SK-N-SH treated with all-trans-retinoic acid at 6 μM for 48 hours (cell line): Measurements from ENCODE around the gene ZDHHC4.

ENCODE experiments used
- ARNTL ChIP-seq: fragments of 450-650 bp; formaldehyde crosslinking; IDR thresholded peaks from 2 replicates; pipeline ENCODE4 v1.5.0; 2020; ENCODE audit warnings: low read depth, mild to moderate bottlenecking, moderate library complexity, borderline replicate concordance
- BACH2 ChIP-seq: fragments of 250-450 bp; sonication (Bioruptor Pico); IDR thresholded peaks from 2 replicates; pipeline ENCODE4 v1.9.0; 2021; ENCODE audit warnings: mild to moderate bottlenecking, borderline replicate concordance
- SNAI2 ChIP-seq: fragments of 250-450 bp; sonication (Bioruptor Pico); IDR thresholded peaks from 2 replicates; pipeline ENCODE4 v1.5.0; 2020; ENCODE audit warnings: mild to moderate bottlenecking, moderate library complexity
- TCF4 ChIP-seq: fragments of 250-450 bp; sonication (Bioruptor Pico); IDR thresholded peaks from 2 replicates; pipeline ENCODE4 v1.8.0; 2021; ENCODE audit warnings: mild to moderate bottlenecking, moderate library complexity, borderline replicate concordance
- ZC3H10 ChIP-seq: fragments of 250-450 bp; sonication (Bioruptor Pico); IDR thresholded peaks from 2 replicates; pipeline ENCODE4 v1.5.1; 2021; ENCODE audit warnings: mild to moderate bottlenecking, moderate library complexity
- ZNF565 ChIP-seq: fragments of 450-650 bp; formaldehyde crosslinking; conservative IDR thresholded peaks from 2 replicates; pipeline ENCODE4 v1.5.0; 2020; ENCODE audit warnings: low read depth, mild to moderate bottlenecking, moderate library complexity
- ZNF70 ChIP-seq: fragments of 450-650 bp; formaldehyde crosslinking; IDR thresholded peaks from 2 replicates; pipeline ENCODE4 v1.5.0; 2020; ENCODE audit warnings: mild to moderate bottlenecking, moderate library complexity
- TF ChIP-seq, protein P1 (sequence below): fragments of 250-450 bp; sonication (Bioruptor Pico); IDR thresholded peaks from 2 replicates; pipeline ENCODE4 v1.5.1; 2021; ENCODE audit warnings: mild to moderate bottlenecking, moderate library complexity
- TF ChIP-seq, protein P2 (sequence below): fragments of 250-450 bp; sonication (Bioruptor Pico); IDR thresholded peaks from 2 replicates; pipeline ENCODE4 v1.8.0; 2020; ENCODE audit warnings: mild to moderate bottlenecking, moderate library complexity, borderline replicate concordance

DNA sequence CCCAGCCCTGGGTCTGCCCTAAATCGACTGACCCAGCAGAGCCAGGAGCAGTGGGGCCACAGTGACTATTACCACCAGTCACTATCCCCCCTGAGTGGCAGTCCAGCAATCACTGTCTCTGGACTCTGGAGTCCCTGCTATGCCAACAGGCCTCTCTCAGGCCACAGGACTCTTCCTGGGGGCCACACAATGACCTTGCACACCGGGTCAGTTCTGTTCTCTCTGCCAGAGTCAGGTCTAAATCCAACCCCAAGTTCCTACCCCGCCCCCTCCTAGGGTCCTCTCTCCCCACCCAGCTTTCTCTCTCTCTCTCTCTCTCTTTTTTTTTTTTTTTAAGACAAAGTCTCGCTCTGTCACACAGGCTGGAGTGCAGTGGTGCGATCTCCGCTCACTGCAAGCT lies 47.6 kb upstream of the ZDHHC4 start:
- TF ChIP-seq ZNF70 (CRISPR knock-in tag) (no peak), TCF4 (CRISPR knock-in tag) (no peak), ZNF565 (CRISPR knock-in tag) (no peak), SNAI2 (CRISPR knock-in tag) (no peak), ARNTL (CRISPR knock-in tag) (no peak), ZC3H10 (CRISPR knock-in tag) (no peak), BACH2 (CRISPR knock-in tag) (no peak)
- TF ChIP-seq, protein P1, sequence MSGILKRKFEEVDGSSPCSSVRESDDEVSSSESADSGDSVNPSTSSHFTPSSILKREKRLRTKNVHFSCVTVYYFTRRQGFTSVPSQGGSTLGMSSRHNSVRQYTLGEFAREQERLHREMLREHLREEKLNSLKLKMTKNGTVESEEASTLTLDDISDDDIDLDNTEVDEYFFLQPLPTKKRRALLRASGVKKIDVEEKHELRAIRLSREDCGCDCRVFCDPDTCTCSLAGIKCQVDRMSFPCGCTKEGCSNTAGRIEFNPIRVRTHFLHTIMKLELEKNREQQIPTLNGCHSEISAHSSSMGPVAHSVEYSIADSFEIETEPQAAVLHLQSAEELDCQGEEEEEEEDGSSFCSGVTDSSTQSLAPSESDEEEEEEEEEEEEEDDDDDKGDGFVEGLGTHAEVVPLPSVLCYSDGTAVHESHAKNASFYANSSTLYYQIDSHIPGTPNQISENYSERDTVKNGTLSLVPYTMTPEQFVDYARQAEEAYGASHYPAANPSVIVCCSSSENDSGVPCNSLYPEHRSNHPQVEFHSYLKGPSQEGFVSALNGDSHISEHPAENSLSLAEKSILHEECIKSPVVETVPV (CRISPR knock-in tag) = no peak
- TF ChIP-seq, protein P2, sequence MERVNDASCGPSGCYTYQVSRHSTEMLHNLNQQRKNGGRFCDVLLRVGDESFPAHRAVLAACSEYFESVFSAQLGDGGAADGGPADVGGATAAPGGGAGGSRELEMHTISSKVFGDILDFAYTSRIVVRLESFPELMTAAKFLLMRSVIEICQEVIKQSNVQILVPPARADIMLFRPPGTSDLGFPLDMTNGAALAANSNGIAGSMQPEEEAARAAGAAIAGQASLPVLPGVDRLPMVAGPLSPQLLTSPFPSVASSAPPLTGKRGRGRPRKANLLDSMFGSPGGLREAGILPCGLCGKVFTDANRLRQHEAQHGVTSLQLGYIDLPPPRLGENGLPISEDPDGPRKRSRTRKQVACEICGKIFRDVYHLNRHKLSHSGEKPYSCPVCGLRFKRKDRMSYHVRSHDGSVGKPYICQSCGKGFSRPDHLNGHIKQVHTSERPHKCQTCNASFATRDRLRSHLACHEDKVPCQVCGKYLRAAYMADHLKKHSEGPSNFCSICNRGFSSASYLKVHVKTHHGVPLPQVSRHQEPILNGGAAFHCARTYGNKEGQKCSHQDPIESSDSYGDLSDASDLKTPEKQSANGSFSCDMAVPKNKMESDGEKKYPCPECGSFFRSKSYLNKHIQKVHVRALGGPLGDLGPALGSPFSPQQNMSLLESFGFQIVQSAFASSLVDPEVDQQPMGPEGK (CRISPR knock-in tag) = no peak
